WTC11 (cell line): Measurements from ENCODE around the gene MPND.

Source experiments
- ATF3 ChIP-seq: sonication (generic); formaldehyde crosslinking; conservative IDR thresholded peaks from 2 replicates; pipeline ENCODE4 v1.8.1; 2022; ENCODE audit warnings: mild to moderate bottlenecking, missing genetic modification reagents
- CTCF ChIP-seq: fragments of 200-600 bp; IDR thresholded peaks from 2 replicates; pipeline ENCODE4 v1.8.0; 2022; ENCODE audit warnings: antibody characterized with exemption
- GABPB1 ChIP-seq: sonication (generic); formaldehyde crosslinking; IDR thresholded peaks from 2 replicates; pipeline ENCODE4 v1.8.1; 2023; ENCODE audit warnings: mild to moderate bottlenecking, missing genetic modification reagents
- NR2C2 ChIP-seq: sonication (generic); formaldehyde crosslinking; IDR thresholded peaks from 2 replicates; pipeline ENCODE4 v1.8.0; 2022; ENCODE audit warnings: mild to moderate bottlenecking, missing genetic modification reagents
- SMAD3 ChIP-seq: sonication (generic); formaldehyde crosslinking; IDR thresholded peaks from 2 replicates; pipeline ENCODE4 v1.8.0; 2022; ENCODE audit warnings: missing genetic modification reagents, mild to moderate bottlenecking, borderline replicate concordance
- TF ChIP-seq, protein P1 (sequence below): sonication (generic); formaldehyde crosslinking; IDR thresholded peaks from 2 replicates; pipeline ENCODE4 v1.8.0; 2022; ENCODE audit warnings: mild to moderate bottlenecking, missing genetic modification reagents

GRCh38 chr19:4385291-4386040 lies 42.1 kb downstream of the MPND start:
- TF ChIP-seq CTCF = no peak
- TF ChIP-seq NR2C2 (CRISPR knock-in tag) = no peak
- TF ChIP-seq SMAD3 = no peak
- no peak for TF ChIP-seq ATF3 (CRISPR knock-in tag)
- TF ChIP-seq, protein P1, sequence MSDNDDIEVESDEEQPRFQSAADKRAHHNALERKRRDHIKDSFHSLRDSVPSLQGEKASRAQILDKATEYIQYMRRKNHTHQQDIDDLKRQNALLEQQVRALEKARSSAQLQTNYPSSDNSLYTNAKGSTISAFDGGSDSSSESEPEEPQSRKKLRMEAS (CRISPR knock-in tag) = no peak
- TF ChIP-seq GABPB1 = no peak
